HL-60 (cell line): ENCODE results near the gene CMIP.

ENCODE experiments used
- GABPA ChIP-seq: IDR thresholded peaks from 2 replicates; pipeline ENCODE4 v1.6.1; 2012; ENCODE audit warnings: low read depth
- TF ChIP-seq, protein P1 (sequence below): IDR thresholded peaks from one replicate; pipeline ENCODE4 v1.5.1; 2011; ENCODE audit warnings: low read length, control low read depth, inconsistent platforms; ENCODE audit not compliant: insufficient read depth

DNA sequence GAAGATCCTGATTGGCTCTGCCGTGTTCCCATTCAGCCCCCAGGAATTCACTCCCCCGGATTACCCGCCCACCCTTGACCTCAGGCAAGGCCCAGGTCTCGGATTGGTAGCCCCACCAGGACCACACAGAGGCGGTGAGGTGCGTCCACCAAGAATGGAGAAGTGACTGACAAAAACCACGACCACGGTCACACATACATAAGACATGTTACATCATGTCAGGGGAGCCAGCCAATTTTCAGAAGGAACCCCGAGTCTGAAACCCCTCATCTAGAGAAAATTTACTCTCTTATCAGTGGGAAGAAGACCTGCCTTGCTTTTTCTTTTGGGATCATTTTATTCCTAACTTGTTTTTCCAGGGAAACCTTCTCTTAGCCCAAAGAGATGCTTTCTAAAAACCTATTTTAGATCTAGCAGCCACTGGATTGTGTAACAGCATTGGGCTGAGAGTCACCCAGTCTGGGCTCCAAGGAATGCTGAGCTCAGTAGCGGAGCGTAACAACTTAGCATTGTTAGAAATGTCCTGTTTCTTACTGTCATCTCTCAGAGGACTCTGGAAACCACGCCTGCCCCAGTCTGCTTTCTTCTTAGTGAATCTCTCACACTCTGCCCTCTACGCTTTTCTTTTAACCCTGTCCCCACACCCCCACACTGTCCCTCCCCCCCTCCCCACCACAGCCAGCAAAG is 164.1 kb downstream of the CMIP start:
- TF ChIP-seq, protein P1, sequence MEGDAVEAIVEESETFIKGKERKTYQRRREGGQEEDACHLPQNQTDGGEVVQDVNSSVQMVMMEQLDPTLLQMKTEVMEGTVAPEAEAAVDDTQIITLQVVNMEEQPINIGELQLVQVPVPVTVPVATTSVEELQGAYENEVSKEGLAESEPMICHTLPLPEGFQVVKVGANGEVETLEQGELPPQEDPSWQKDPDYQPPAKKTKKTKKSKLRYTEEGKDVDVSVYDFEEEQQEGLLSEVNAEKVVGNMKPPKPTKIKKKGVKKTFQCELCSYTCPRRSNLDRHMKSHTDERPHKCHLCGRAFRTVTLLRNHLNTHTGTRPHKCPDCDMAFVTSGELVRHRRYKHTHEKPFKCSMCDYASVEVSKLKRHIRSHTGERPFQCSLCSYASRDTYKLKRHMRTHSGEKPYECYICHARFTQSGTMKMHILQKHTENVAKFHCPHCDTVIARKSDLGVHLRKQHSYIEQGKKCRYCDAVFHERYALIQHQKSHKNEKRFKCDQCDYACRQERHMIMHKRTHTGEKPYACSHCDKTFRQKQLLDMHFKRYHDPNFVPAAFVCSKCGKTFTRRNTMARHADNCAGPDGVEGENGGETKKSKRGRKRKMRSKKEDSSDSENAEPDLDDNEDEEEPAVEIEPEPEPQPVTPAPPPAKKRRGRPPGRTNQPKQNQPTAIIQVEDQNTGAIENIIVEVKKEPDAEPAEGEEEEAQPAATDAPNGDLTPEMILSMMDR = no peak
- TF ChIP-seq GABPA = no peak
